Upper lobe of left lung (tissue), 6 donors: ENCODE results near the gene ORAI2. TPM values are rescaled to one million over a fixed set of nuclear protein-coding genes. Genes with fewer than 3 reads are reported as not detected.
"Not testable (repeated sequence)": the region's sequence is repeated elsewhere in the genome, so short reads cannot be mapped to it uniquely, and the experiment has no call there.

Experiments used
- ATAC-seq, 2 donors: fragments of 200-7000 bp; cut with Tn5 transposase; one replicate each; pipeline ENCODE4 v1.9.1; 2022; ENCODE audit warnings: mild to moderate bottlenecking in 2 of 2, moderate library complexity in 2 of 2; ENCODE audit not compliant: low FRiP score in 2 of 2
- DNase-seq, 2 donors: peaks; one replicate each; pipeline ENCODE4 v3.0.0-alpha.2; 2019 to 2020
- H3K27ac ChIP-seq, 4 donors: fragments of 200-600 bp; sonication (generic); one replicate each; pipeline ENCODE4 v1.5.1; 2016 to 2019
- H3K27me3 ChIP-seq, 4 donors: fragments of 200-600 bp; sonication (generic); one replicate each; pipeline ENCODE4 v1.5.1; 2017 to 2019
- H3K36me3 ChIP-seq, 4 donors: fragments of 200-600 bp; sonication (generic); one replicate each; pipeline ENCODE4 v1.5.1; 2016 to 2019
- H3K4me1 ChIP-seq, 4 donors: fragments of 200-600 bp; sonication (generic); one replicate each; pipeline ENCODE4 v1.5.1; 2018 to 2019
- H3K4me3 ChIP-seq, 4 donors: fragments of 200-600 bp; sonication (generic); one replicate each; pipeline ENCODE4 v1.5.1; 2017 to 2019; ENCODE audit warnings: mild to moderate bottlenecking in 2 of 4, moderate library complexity in 1 of 4
- H3K9me3 ChIP-seq, 4 donors: fragments of 200-600 bp; sonication (generic); one replicate each; pipeline ENCODE4 v1.5.1; 2018 to 2019
- EP300 ChIP-seq, 4 donors: sonication (generic); formaldehyde crosslinking; IDR thresholded peaks; one replicate each; pipeline ENCODE4 v1.5.1; 2017; ENCODE audit warnings: antibody characterized with exemption in 4 of 4, control low read depth in 2 of 4
- POLR2A ChIP-seq, 4 donors: fragments of 450-650 bp; IDR thresholded peaks; one replicate each; pipeline ENCODE4 v1.5.1; 2016 to 2017; ENCODE audit warnings: antibody characterized with exemption in 4 of 4, mild to moderate bottlenecking in 2 of 4
- POLR2AphosphoS5 ChIP-seq, 2 donors: sonication (generic); formaldehyde crosslinking; IDR thresholded peaks; one replicate each; pipeline ENCODE4 v1.5.1; 2017; ENCODE audit warnings: antibody characterized with exemption in 2 of 2
- WGBS, 2 donors: methylation state at CpG; one replicate each; pipeline ENCODE4 v1.1.5; 2017 to 2018; 5-methylcytosine and 5-hydroxymethylcytosine counted together
- total RNA-seq, 6 donors: library from RNA; depleted of rRNA in 4 of 6; stranded (reverse); fragments of >200 nt in 4 of 6; gene quantifications; one replicate each; pipeline versions ENCODE4 v1.1.0 to v1.2.1, GENCODE V29; 2016 to 2021
- TF ChIP-seq, protein P1 (sequence below), 6 experiments: fragments of 450-650 bp in 4 of 6; fragments of 200-600 bp in 2 of 6; sonication (generic) in 2 of 6; IDR thresholded peaks; one replicate each; pipeline ENCODE4 v1.5.1; 2016 to 2019; ENCODE audit warnings: antibody characterized with exemption in 6 of 6
- donor health status: DM: no; HTN: no; CAD: no; lungs with moderate emphysema.
- donor health status: DM: no; HTN: yes; CAD: no; lungs with severe emphysema.

Gene ORAI2
- total RNA-seq, 6 donors from 2014 or later = 9.4 to 35.2 (median 30.5) TPM

DNA sequence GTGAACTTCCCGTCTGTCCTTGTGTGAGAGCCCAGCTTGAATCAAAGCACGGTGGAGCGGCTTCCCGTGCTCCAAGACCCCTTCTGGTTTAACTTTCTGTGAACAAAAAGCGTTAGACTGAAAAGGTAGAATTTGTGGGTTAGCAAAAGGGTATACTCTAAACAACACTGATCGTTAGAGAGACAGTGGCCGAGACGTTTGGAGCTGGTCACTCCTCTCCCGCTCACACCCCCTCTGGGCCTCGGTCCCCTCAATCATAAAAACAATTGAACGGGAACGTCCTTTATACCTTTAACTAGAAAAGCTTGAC is 36.7 kb upstream of the ORAI2 start:
- peak overlapping the region; percentile 72 to 83 (median 78) for H3K4me3 ChIP-seq
- H3K36me3 ChIP-seq = peaks cover 3 to 36% (median 28%) of the 10 kb centered on the region in 4 donors
- TF ChIP-seq, protein P1, sequence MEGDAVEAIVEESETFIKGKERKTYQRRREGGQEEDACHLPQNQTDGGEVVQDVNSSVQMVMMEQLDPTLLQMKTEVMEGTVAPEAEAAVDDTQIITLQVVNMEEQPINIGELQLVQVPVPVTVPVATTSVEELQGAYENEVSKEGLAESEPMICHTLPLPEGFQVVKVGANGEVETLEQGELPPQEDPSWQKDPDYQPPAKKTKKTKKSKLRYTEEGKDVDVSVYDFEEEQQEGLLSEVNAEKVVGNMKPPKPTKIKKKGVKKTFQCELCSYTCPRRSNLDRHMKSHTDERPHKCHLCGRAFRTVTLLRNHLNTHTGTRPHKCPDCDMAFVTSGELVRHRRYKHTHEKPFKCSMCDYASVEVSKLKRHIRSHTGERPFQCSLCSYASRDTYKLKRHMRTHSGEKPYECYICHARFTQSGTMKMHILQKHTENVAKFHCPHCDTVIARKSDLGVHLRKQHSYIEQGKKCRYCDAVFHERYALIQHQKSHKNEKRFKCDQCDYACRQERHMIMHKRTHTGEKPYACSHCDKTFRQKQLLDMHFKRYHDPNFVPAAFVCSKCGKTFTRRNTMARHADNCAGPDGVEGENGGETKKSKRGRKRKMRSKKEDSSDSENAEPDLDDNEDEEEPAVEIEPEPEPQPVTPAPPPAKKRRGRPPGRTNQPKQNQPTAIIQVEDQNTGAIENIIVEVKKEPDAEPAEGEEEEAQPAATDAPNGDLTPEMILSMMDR (IDR thresholded peaks at IDR 0.05) = no peak
- TF ChIP-seq POLR2A (IDR thresholded peaks at IDR 0.05) = no peak
- no peak for ATAC-seq
- H3K27ac ChIP-seq = peak overlapping the region; percentile 80 to 88 (median 86)
- H3K4me1 ChIP-seq = peaks cover 9 to 20% (median 14%) of the 10 kb centered on the region in 4 donors
- 1% methylated on average over 11 to 12 of the region's 12 CpGs for WGBS, 2 donors
- H3K27me3 ChIP-seq = no peaks in the 10 kb centered on the region
- DNase-seq = no peak
- H3K9me3 ChIP-seq = no peaks in the 10 kb centered on the region

DNA sequence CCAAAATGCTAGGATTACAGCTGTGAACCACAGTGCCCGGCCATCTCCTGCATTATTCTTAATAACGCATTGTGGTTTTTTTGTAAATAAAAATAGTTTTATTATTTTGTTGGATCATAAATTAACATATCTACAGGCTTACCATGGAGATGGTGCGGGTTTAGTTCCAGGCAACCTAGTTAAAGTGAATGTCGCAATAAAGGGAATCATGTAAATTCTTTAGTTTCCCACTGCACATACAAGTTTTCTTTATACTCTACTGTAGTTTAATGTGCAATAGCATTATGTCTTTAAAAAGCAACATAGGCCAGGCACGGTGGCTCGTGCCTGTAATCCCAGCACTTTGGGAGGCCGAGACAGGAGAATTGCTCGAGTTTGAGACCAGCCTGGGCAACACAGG is 34.8 kb upstream of the ORAI2 start:
- peaks cover 8 to 48% (median 44%) of the 10 kb centered on the region in 4 donors for H3K36me3 ChIP-seq
- DNase-seq (no peak), ATAC-seq (no peak)
- H3K9me3 ChIP-seq = no peaks in the 10 kb centered on the region
- no peak for TF ChIP-seq EP300 (IDR thresholded peaks at IDR 0.05)
- TF ChIP-seq POLR2A (IDR thresholded peaks at IDR 0.05) = no peak
- TF ChIP-seq, protein P1 (IDR thresholded peaks at IDR 0.05) = no peak
- TF ChIP-seq POLR2AphosphoS5 (IDR thresholded peaks at IDR 0.05) = no peak
- H3K4me1 ChIP-seq = peaks cover 9 to 20% (median 14%) of the 10 kb centered on the region in 4 donors
- WGBS, 2 donors = 96% methylated on average over 8 of the region's 8 CpGs
- H3K27ac ChIP-seq = no peak overlapping the region
- no peak overlapping the region for H3K4me3 ChIP-seq
- no peaks in the 10 kb centered on the region for H3K27me3 ChIP-seq

GRCh38 chr7:102400360-102400759 is 33.0 kb upstream of the ORAI2 start:
- peaks cover 9 to 16% (median 14%) of the 10 kb centered on the region in 4 donors for H3K4me1 ChIP-seq
- TF ChIP-seq POLR2A (IDR thresholded peaks at IDR 0.05) (no peak), EP300 (IDR thresholded peaks at IDR 0.05) (no peak), POLR2AphosphoS5 (IDR thresholded peaks at IDR 0.05) (no peak)
- TF ChIP-seq, protein P1 (IDR thresholded peaks at IDR 0.05) = no peak
- H3K4me3 ChIP-seq = no peak overlapping the region
- H3K27me3 ChIP-seq = no peaks in the 10 kb centered on the region
- DNase-seq (no peak), ATAC-seq (no peak)
- H3K9me3 ChIP-seq = no peaks in the 10 kb centered on the region
- H3K36me3 ChIP-seq = peaks cover 8 to 65% (median 56%) of the 10 kb centered on the region in 4 donors
- H3K27ac ChIP-seq = no peak overlapping the region
- 92% methylated on average over 5 of the region's 5 CpGs for WGBS, 2 donors

DNA sequence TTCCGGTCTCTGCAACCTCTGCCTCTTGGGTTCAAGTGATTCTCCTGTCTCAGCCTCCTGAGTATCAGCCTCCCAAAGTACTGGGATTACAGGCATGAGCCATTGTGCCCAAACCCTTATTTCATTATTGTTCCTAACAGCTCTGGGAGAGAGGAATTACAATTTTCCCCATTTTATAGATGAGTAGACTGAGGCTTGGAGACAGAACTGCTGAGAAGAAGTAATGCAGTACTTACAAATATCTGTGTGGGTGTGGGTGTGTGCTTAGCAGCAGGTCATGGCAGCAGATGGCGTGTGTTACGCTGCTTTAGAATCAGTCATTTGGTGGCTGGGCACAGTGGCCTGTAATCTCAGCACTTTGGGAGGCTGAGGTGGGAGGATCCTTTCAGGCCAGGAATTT is 29.8 kb upstream of the ORAI2 start:
- Histone ChIP-seq H3K4me3 (no peak overlapping the region), H3K4me1 (no peaks in the 10 kb centered on the region), H3K27me3 (no peaks in the 10 kb centered on the region), H3K36me3 (peaks cover 23 to 97% (median 83%) of the 10 kb centered on the region in 4 donors), H3K9me3 (no peaks in the 10 kb centered on the region), H3K27ac (no peak overlapping the region)
- no peak for DNase-seq
- 95 to 97% methylated on average over 3 of the region's 3 CpGs for WGBS, 2 donors
- no peak for TF ChIP-seq POLR2A (IDR thresholded peaks at IDR 0.05)
- no peak for TF ChIP-seq EP300 (IDR thresholded peaks at IDR 0.05)
- TF ChIP-seq, protein P1 (IDR thresholded peaks at IDR 0.05) = no peak
- no peak for TF ChIP-seq POLR2AphosphoS5 (IDR thresholded peaks at IDR 0.05)
- ATAC-seq = no peak

GRCh38 chr7:102404005-102404861 is 29.1 kb upstream of the ORAI2 start:
- WGBS, 2 donors = 72 to 74% methylated on average over 15 of the region's 15 CpGs
- DNase-seq = peak in 1 of 2 donors; percentile 46
- H3K36me3 ChIP-seq = peaks cover 23 to 99% (median 84%) of the 10 kb centered on the region in 4 donors
- no peak overlapping the region for H3K4me3 ChIP-seq
- TF ChIP-seq EP300 (IDR thresholded peaks at IDR 0.05) (no peak), POLR2A (IDR thresholded peaks at IDR 0.05) (no peak), POLR2AphosphoS5 (IDR thresholded peaks at IDR 0.05) (no peak)
- TF ChIP-seq, protein P1 (IDR thresholded peaks at IDR 0.05) = peak; percentile 67 to 81 (median 72)
- ATAC-seq = peak; percentile 92
- H3K9me3 ChIP-seq = no peaks in the 10 kb centered on the region
- H3K4me1 ChIP-seq = no peaks in the 10 kb centered on the region
- H3K27ac ChIP-seq = no peak overlapping the region
- no peaks in the 10 kb centered on the region for H3K27me3 ChIP-seq

DNA sequence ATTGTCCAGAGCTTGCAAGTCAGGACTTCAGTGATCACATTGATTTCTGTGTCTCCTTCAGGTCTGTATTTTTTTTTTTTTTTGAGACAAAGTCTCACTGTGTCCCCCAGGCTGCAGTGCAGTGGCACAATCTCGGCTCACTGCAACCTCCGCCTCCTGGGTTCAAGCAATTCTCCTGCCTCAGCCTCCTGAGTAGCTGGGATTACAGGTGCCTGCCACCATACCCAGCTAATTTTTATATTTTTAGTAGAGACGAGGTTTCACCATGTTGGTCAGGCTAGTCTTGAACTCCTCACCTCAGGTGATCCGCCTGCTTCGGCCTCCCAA is 28.6 kb upstream of the ORAI2 start:
- not testable (repeated sequence) for H3K27me3 ChIP-seq, DNase-seq, H3K9me3 ChIP-seq, H3K4me3 ChIP-seq, H3K4me1 ChIP-seq, ATAC-seq, H3K27ac ChIP-seq
- H3K36me3 ChIP-seq = peaks cover 23 to 99% (median 83%) of the 10 kb centered on the region in 4 donors
- 92 to 99% methylated on average over 5 of the region's 5 CpGs for WGBS, 2 donors
